C4-2B (cell line): ENCODE results near the gene SLC39A11.

Source experiments
- H3K27ac ChIP-seq: fragments of 450-650 bp; 2 replicates; pipeline ENCODE4 v1.5.1; 2017
- ZFX ChIP-seq: fragments of 450-650 bp; IDR thresholded peaks from 2 replicates; pipeline ENCODE4 v1.6.1; 2017
- TF ChIP-seq, protein P1 (sequence below): fragments of 450-650 bp; conservative IDR thresholded peaks from 2 replicates; pipeline ENCODE4 v1.5.1; 2017; ENCODE audit warnings: mild to moderate bottlenecking

Gene SLC39A11

GRCh38 chr17:72749119-72749572, 343.3 kb downstream of the SLC39A11 start:
- TF ChIP-seq ZFX = no peak
- TF ChIP-seq, protein P1, sequence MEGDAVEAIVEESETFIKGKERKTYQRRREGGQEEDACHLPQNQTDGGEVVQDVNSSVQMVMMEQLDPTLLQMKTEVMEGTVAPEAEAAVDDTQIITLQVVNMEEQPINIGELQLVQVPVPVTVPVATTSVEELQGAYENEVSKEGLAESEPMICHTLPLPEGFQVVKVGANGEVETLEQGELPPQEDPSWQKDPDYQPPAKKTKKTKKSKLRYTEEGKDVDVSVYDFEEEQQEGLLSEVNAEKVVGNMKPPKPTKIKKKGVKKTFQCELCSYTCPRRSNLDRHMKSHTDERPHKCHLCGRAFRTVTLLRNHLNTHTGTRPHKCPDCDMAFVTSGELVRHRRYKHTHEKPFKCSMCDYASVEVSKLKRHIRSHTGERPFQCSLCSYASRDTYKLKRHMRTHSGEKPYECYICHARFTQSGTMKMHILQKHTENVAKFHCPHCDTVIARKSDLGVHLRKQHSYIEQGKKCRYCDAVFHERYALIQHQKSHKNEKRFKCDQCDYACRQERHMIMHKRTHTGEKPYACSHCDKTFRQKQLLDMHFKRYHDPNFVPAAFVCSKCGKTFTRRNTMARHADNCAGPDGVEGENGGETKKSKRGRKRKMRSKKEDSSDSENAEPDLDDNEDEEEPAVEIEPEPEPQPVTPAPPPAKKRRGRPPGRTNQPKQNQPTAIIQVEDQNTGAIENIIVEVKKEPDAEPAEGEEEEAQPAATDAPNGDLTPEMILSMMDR = no peak
- H3K27ac ChIP-seq = no peak overlapping the region

GRCh38 chr17:72747501-72747900, 345.0 kb downstream of the SLC39A11 start:
- TF ChIP-seq ZFX = no peak
- TF ChIP-seq, protein P1 = no peak

DNA sequence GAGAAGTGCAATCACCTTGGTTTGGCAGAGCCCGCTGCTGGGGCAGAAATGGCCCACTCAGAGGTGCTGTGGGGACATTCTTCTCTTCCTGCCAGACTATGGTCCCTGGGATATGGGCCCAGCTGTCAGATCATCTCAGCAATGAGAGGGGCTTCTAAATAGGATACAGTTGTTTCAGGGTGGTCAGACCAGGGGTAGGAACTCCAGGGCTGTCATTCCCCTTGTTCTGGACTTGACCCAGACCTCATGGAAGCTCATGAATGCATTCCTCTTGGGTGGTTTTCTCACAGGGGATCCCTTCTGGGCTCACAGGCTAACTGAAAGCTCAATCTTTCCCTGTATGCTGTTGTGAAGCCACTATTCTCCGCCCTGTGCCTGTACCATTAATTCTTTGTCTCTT, 347.2 kb downstream of the SLC39A11 start:
- no peak overlapping the region for H3K27ac ChIP-seq
- no peak for TF ChIP-seq ZFX
- TF ChIP-seq, protein P1 = no peak

More at GRCh38 chr17:72747501-72747900, 345.0 kb downstream of the SLC39A11 start:
- H3K27ac ChIP-seq = peak overlapping the region; percentile 19

GRCh38 chr17:72743037-72743467, 349.4 kb downstream of the SLC39A11 start:
- no peak overlapping the region for H3K27ac ChIP-seq
- TF ChIP-seq, protein P1 = no peak
- TF ChIP-seq ZFX = no peak

DNA sequence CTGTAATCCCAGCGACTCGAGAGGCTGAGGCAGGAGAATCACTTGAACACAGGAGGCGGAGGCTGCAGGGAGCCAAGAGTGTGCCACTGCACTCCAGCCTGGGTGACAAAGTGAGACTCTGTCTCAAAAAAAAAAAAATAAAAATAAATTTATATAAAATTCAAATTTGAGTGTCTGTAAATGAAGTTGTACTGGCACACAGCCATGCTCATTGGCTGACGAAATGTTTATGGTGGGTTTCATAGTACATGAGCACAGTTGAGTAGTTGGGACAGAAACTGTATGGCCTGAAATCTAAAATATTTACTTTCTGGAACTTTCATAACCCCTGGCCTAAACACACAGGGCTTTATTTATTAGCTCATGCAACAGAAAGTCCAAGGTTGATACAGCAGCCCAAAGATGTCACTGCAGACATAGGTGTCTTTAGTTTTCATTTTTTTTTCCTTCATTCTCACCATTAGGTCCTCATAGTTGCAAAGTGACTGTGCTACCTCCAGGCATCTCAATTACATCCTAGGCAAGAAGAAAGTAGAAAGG, 355.3 kb downstream of the SLC39A11 start:
- TF ChIP-seq, protein P1 = no peak
- no peak for TF ChIP-seq ZFX
- no peak overlapping the region for H3K27ac ChIP-seq

GRCh38 chr17:72735592-72735991, 356.9 kb downstream of the SLC39A11 start:
- TF ChIP-seq, protein P1 = no peak
- H3K27ac ChIP-seq = no peak overlapping the region

- no peak overlapping the region for H3K27ac ChIP-seq
- TF ChIP-seq ZFX = no peak
- TF ChIP-seq, protein P1 = no peak
Measured at GRCh38 chr17:72735048-72735447, 357.4 kb downstream of the SLC39A11 start.
